IPS DF 19.7 (cell line): ENCODE results near the gene TTC34.

Experiments
- DNase-seq: peaks from one replicate; pipeline ENCODE4 v3.0.0-alpha.2; 2013; ENCODE audit warnings: low read depth, low spot score

Gene TTC34

GRCh38 chr1:2830761-2831425 is 29.4 kb upstream of the TTC34 start:
- DNase-seq: no peak

- no peak for DNase-seq
Observed at GRCh38 chr1:2829846-2830615, 28.5 kb upstream of the TTC34 start.

GRCh38 chr1:2828586-2829250 is 27.2 kb upstream of the TTC34 start:
- no peak for DNase-seq

GRCh38 chr1:2826736-2827292 is 25.3 kb upstream of the TTC34 start:
- DNase-seq: no peak

- DNase-seq: no peak
Observed at GRCh38 chr1:2826316-2826715, 24.8 kb upstream of the TTC34 start.

GRCh38 chr1:2825487-2826189 is 24.1 kb upstream of the TTC34 start:
- DNase-seq: no peak

- DNase-seq: no peak
Observed at GRCh38 chr1:2824999-2825398, 23.5 kb upstream of the TTC34 start.

GRCh38 chr1:2823921-2824610 is 22.6 kb upstream of the TTC34 start:
- no peak for DNase-seq

- no peak for DNase-seq
Observed at GRCh38 chr1:2822621-2823145, 21.2 kb upstream of the TTC34 start.

- no peak for DNase-seq
Observed at GRCh38 chr1:2821966-2822620, 20.6 kb upstream of the TTC34 start.

GRCh38 chr1:2821373-2821955 is 20.0 kb upstream of the TTC34 start:
- no peak for DNase-seq

GRCh38 chr1:2820731-2821372 is 19.4 kb upstream of the TTC34 start:
- no peak for DNase-seq

- DNase-seq: no peak
Observed at GRCh38 chr1:2819831-2820730, 18.6 kb upstream of the TTC34 start.

GRCh38 chr1:2819429-2819828 is 17.9 kb upstream of the TTC34 start:
- DNase-seq: no peak

- no peak for DNase-seq
Observed at GRCh38 chr1:2817784-2818564, 16.5 kb upstream of the TTC34 start.

GRCh38 chr1:2816786-2817185 is 15.3 kb upstream of the TTC34 start:
- DNase-seq: no peak

- no peak for DNase-seq
Observed at GRCh38 chr1:2815551-2815950, 14.1 kb upstream of the TTC34 start.
